SJCRH30 (cell line): ENCODE results near the gene COL6A1. TPM values are rescaled to one million over a fixed set of nuclear protein-coding genes. Genes with fewer than 3 reads are reported as not detected.
"Not testable (repeated sequence)": the region's sequence is repeated elsewhere in the genome, so short reads cannot be mapped to it uniquely, and the experiment has no call there.

Source experiments
- DNase-seq, 2 experiments: peaks; one replicate each; pipeline ENCODE4 v3.0.0-alpha.2; 2015 to 2020
- H3K27ac ChIP-seq: fragments of 250-450 bp; sonication (Bioruptor Pico); 2 replicates; pipeline ENCODE4 v1.5.1; 2020; ENCODE audit warnings: mild to moderate bottlenecking, moderate library complexity
- H3K27me3 ChIP-seq: fragments of 250-450 bp; sonication (Bioruptor Pico); 2 replicates; pipeline ENCODE4 v1.5.1; 2020; ENCODE audit warnings: mild to moderate bottlenecking, moderate library complexity
- H3K36me3 ChIP-seq: fragments of 250-450 bp; sonication (Bioruptor Pico); 2 replicates; pipeline ENCODE4 v1.5.1; 2020; ENCODE audit warnings: mild to moderate bottlenecking, moderate library complexity
- H3K4me1 ChIP-seq: fragments of 250-450 bp; sonication (Bioruptor Pico); 2 replicates; pipeline ENCODE4 v1.5.1; 2020; ENCODE audit warnings: mild to moderate bottlenecking, moderate library complexity
- H3K4me3 ChIP-seq: fragments of 250-450 bp; sonication (Bioruptor Pico); 2 replicates; pipeline ENCODE4 v1.5.1; 2020; ENCODE audit warnings: mild to moderate bottlenecking, moderate library complexity
- H3K9me3 ChIP-seq: fragments of 250-450 bp; sonication (Bioruptor Pico); replicated peaks from 2 replicates; pipeline ENCODE4 v1.5.1; 2020; ENCODE audit warnings: mild to moderate bottlenecking, moderate library complexity
- total RNA-seq: library from RNA; depleted of rRNA; stranded (reverse); fragments of >200 nt; shearing (Covaris generic); gene quantifications from 2 replicates; pipeline ENCODE4 v1.2.3, GENCODE V29; 2014

The COL6A1 gene
- total RNA-seq, 1 experiment from 2014 or later: 12.6 TPM

GRCh38 chr21:46035809-46036695 is 54.5 kb downstream of the COL6A1 start:
- Histone ChIP-seq H3K27ac (no peak overlapping the region), H3K9me3 (no peaks in the 10 kb centered on the region), H3K36me3 (no peaks in the 10 kb centered on the region), H3K4me3 (no peak overlapping the region), H3K4me1 (no peaks in the 10 kb centered on the region), H3K27me3 (no peaks in the 10 kb centered on the region)
- DNase-seq: no peak

GRCh38 chr21:46036696-46037330 is 55.2 kb downstream of the COL6A1 start:
- Histone ChIP-seq H3K4me1 (no peaks in the 10 kb centered on the region), H3K27ac (no peak overlapping the region), H3K9me3 (no peaks in the 10 kb centered on the region), H3K36me3 (no peaks in the 10 kb centered on the region), H3K4me3 (no peak overlapping the region), H3K27me3 (no peaks in the 10 kb centered on the region)
- DNase-seq: no peak

GRCh38 chr21:46037331-46038325 is 56.1 kb downstream of the COL6A1 start:
- no peak for DNase-seq
- H3K27ac ChIP-seq: no peak overlapping the region

GRCh38 chr21:46038341-46038829 is 56.8 kb downstream of the COL6A1 start:
- no peaks in the 10 kb centered on the region for H3K4me1 ChIP-seq
- no peak for DNase-seq

More at GRCh38 chr21:46037331-46038325, 56.1 kb downstream of the COL6A1 start:
- Histone ChIP-seq H3K36me3 (no peaks in the 10 kb centered on the region), H3K27me3 (no peaks in the 10 kb centered on the region), H3K4me1 (no peaks in the 10 kb centered on the region), H3K4me3 (no peak overlapping the region), H3K9me3 (no peaks in the 10 kb centered on the region)

GRCh38 chr21:46038871-46039397 is 57.4 kb downstream of the COL6A1 start:
- Histone ChIP-seq H3K27me3 (no peaks in the 10 kb centered on the region), H3K9me3 (no peaks in the 10 kb centered on the region), H3K27ac (no peak overlapping the region), H3K4me1 (no peaks in the 10 kb centered on the region), H3K36me3 (no peaks in the 10 kb centered on the region), H3K4me3 (no peak overlapping the region)
- DNase-seq: no peak

More at GRCh38 chr21:46038341-46038829, 56.8 kb downstream of the COL6A1 start:
- H3K4me3 ChIP-seq: no peak overlapping the region
- H3K36me3 ChIP-seq: no peaks in the 10 kb centered on the region
- no peaks in the 10 kb centered on the region for H3K9me3 ChIP-seq
- no peak overlapping the region for H3K27ac ChIP-seq
- no peaks in the 10 kb centered on the region for H3K27me3 ChIP-seq

- Histone ChIP-seq H3K27me3 (no peaks in the 10 kb centered on the region), H3K27ac (no peak overlapping the region), H3K9me3 (no peaks in the 10 kb centered on the region), H3K36me3 (no peaks in the 10 kb centered on the region), H3K4me3 (no peak overlapping the region), H3K4me1 (no peaks in the 10 kb centered on the region)
- DNase-seq: no peak
Measured at GRCh38 chr21:46039891-46040660, 58.5 kb downstream of the COL6A1 start.

- no peak overlapping the region for H3K4me3 ChIP-seq
- no peaks in the 10 kb centered on the region for H3K4me1 ChIP-seq
- H3K27me3 ChIP-seq: no peaks in the 10 kb centered on the region
- H3K27ac ChIP-seq: no peak overlapping the region
- no peak for DNase-seq
- H3K36me3 ChIP-seq: no peaks in the 10 kb centered on the region
- no peaks in the 10 kb centered on the region for H3K9me3 ChIP-seq
Measured at GRCh38 chr21:46040707-46041106, 59.1 kb downstream of the COL6A1 start.

- Histone ChIP-seq H3K27me3 (no peaks in the 10 kb centered on the region), H3K4me1 (no peaks in the 10 kb centered on the region), H3K27ac (no peak overlapping the region), H3K36me3 (no peaks in the 10 kb centered on the region), H3K4me3 (no peak overlapping the region), H3K9me3 (no peaks in the 10 kb centered on the region)
- no peak for DNase-seq
Measured at GRCh38 chr21:46041183-46041582, 59.6 kb downstream of the COL6A1 start.

GRCh38 chr21:46045154-46045553 is 63.6 kb downstream of the COL6A1 start:
- no peaks in the 10 kb centered on the region for H3K9me3 ChIP-seq
- no peaks in the 10 kb centered on the region for H3K36me3 ChIP-seq
- H3K27ac ChIP-seq: no peak overlapping the region
- no peak overlapping the region for H3K4me3 ChIP-seq
- H3K4me1 ChIP-seq: no peaks in the 10 kb centered on the region
- no peaks in the 10 kb centered on the region for H3K27me3 ChIP-seq
- DNase-seq: no peak

- H3K27ac ChIP-seq: no peak overlapping the region
- no peaks in the 10 kb centered on the region for H3K4me1 ChIP-seq
- no peaks in the 10 kb centered on the region for H3K27me3 ChIP-seq
- H3K4me3 ChIP-seq: no peak overlapping the region
- DNase-seq: no peak
- no peaks in the 10 kb centered on the region for H3K36me3 ChIP-seq
- no peaks in the 10 kb centered on the region for H3K9me3 ChIP-seq
Measured at GRCh38 chr21:46046471-46046870, 64.9 kb downstream of the COL6A1 start.

- not testable (repeated sequence) for H3K27ac ChIP-seq, DNase-seq
Measured at GRCh38 chr21:46046906-46047305, 65.3 kb downstream of the COL6A1 start.

GRCh38 chr21:46048926-46049889 is 67.6 kb downstream of the COL6A1 start:
- no peaks in the 10 kb centered on the region for H3K9me3 ChIP-seq
- no peaks in the 10 kb centered on the region for H3K27me3 ChIP-seq
- no peak overlapping the region for H3K27ac ChIP-seq
- no peaks in the 10 kb centered on the region for H3K4me1 ChIP-seq
- DNase-seq: no peak
- H3K4me3 ChIP-seq: no peak overlapping the region
- H3K36me3 ChIP-seq: no peaks in the 10 kb centered on the region

More at GRCh38 chr21:46046906-46047305, 65.3 kb downstream of the COL6A1 start:
- H3K27me3 ChIP-seq, H3K4me1 ChIP-seq, H3K4me3 ChIP-seq, H3K36me3 ChIP-seq, H3K9me3 ChIP-seq: not testable (repeated sequence)
